HepG2 (cell line): ENCODE data around the gene MADD. TPM values are rescaled to one million over a fixed set of nuclear protein-coding genes. Genes with fewer than 3 reads are reported as not detected.

ENCODE experiments used
- AGO1 ChIP-seq: fragments of 200-400 bp; formaldehyde crosslinking; IDR thresholded peaks from 2 replicates; pipeline ENCODE4 v1.6.1; 2017; ENCODE audit warnings: mild to moderate bottlenecking, low read depth, low read length, moderate library complexity; ENCODE audit not compliant: poor library complexity, severe bottlenecking
- CENPBD1 ChIP-seq: sonication (generic); formaldehyde crosslinking; IDR thresholded peaks from 2 replicates; pipeline ENCODE4 v1.8.0; 2022; ENCODE audit warnings: missing genetic modification reagents, low read depth, mild to moderate bottlenecking, borderline replicate concordance
- DNMT1 ChIP-seq: sonication (generic); formaldehyde crosslinking; IDR thresholded peaks from 2 replicates; pipeline ENCODE4 v1.5.1; 2020; ENCODE audit warnings: mild to moderate bottlenecking, missing genetic modification reagents
- GPBP1L1 ChIP-seq: sonication (generic); formaldehyde crosslinking; IDR thresholded peaks from 2 replicates; pipeline ENCODE4 v1.5.0; 2020; ENCODE audit warnings: mild to moderate bottlenecking, missing genetic modification reagents
- IKZF4 ChIP-seq: sonication (generic); formaldehyde crosslinking; IDR thresholded peaks from 2 replicates; pipeline ENCODE4 v1.5.1; 2020; ENCODE audit warnings: borderline replicate concordance, mild to moderate bottlenecking, low read depth, missing genetic modification reagents; ENCODE audit errors: not compliant biosample characterization
- KAT8 ChIP-seq: IDR thresholded peaks from 2 replicates; pipeline ENCODE4 v1.6.1; 2016; ENCODE audit warnings: missing genetic modification reagents, missing compliant biosample characterization
- KDM1A ChIP-seq: IDR thresholded peaks from 2 replicates; pipeline ENCODE4 v1.6.1; 2016; ENCODE audit warnings: missing compliant biosample characterization
- KLF13 ChIP-seq: sonication (generic); formaldehyde crosslinking; IDR thresholded peaks from 2 replicates; pipeline ENCODE4 v1.4.0; 2020; ENCODE audit warnings: mild to moderate bottlenecking, missing genetic modification reagents
- MED13 ChIP-seq: sonication (generic); formaldehyde crosslinking; IDR thresholded peaks from 2 replicates; pipeline ENCODE4 v1.5.0; 2020; ENCODE audit warnings: missing genetic modification reagents
- NFE2L1 ChIP-seq: sonication (generic); formaldehyde crosslinking; IDR thresholded peaks from 2 replicates; pipeline ENCODE4 v1.4.0; 2020; ENCODE audit warnings: missing genetic modification reagents, mild to moderate bottlenecking, borderline replicate concordance
- SIN3A ChIP-seq: IDR thresholded peaks from 2 replicates; pipeline ENCODE4 v1.6.1; 2011; ENCODE audit warnings: low read depth, mild to moderate bottlenecking, control low read depth, low read length, borderline replicate concordance
- TAF1 ChIP-seq: sonication (generic); formaldehyde crosslinking; IDR thresholded peaks from 2 replicates; pipeline ENCODE4 v1.4.0; 2020; ENCODE audit warnings: missing genetic modification reagents
- THAP11 ChIP-seq: IDR thresholded peaks from 2 replicates; pipeline ENCODE4 v1.6.1; 2016; ENCODE audit warnings: missing biosample characterization, missing genetic modification reagents
- ZFY ChIP-seq: sonication (generic); formaldehyde crosslinking; IDR thresholded peaks from 2 replicates; pipeline ENCODE4 v1.4.0; 2020; ENCODE audit warnings: missing genetic modification reagents
- ZNF180 ChIP-seq: sonication (generic); formaldehyde crosslinking; IDR thresholded peaks from 2 replicates; pipeline ENCODE4 v1.4.0; 2020; ENCODE audit warnings: low read depth, missing genetic modification reagents, borderline replicate concordance
- ZNF232 ChIP-seq: sonication (generic); formaldehyde crosslinking; IDR thresholded peaks from 2 replicates; pipeline ENCODE4 v1.4.0; 2020; ENCODE audit warnings: missing genetic modification reagents, borderline replicate concordance
- ZNF563 ChIP-seq: sonication (generic); formaldehyde crosslinking; IDR thresholded peaks from 2 replicates; pipeline ENCODE4 v1.8.0; 2022; ENCODE audit warnings: mild to moderate bottlenecking, moderate library complexity, missing genetic modification reagents
- ZNF770 ChIP-seq: sonication (generic); formaldehyde crosslinking; IDR thresholded peaks from 2 replicates; pipeline ENCODE4 v1.5.0; 2020; ENCODE audit warnings: mild to moderate bottlenecking, missing genetic modification reagents
- ZSCAN12 ChIP-seq: sonication (generic); formaldehyde crosslinking; IDR thresholded peaks from 2 replicates; pipeline ENCODE4 v1.9.0; 2021; ENCODE audit warnings: mild to moderate bottlenecking, missing genetic modification reagents
- polyA plus RNA-seq, 8 experiments: library from polyadenylated mRNA; depleted of rRNA in 3 of 8; stranded (reverse) in 7 of 8; unstranded in 1 of 8; fragments of >200 nt; fragmentation: Illumina TruSeq in 4 of 8; extraction: Trizol in 4 of 8; gene quantifications; 2 replicates each; pipeline versions ENCODE4 v1.2.1 to v1.2.3, GENCODE V29; 2011 to 2016; ENCODE audit warnings: low read depth in 4 of 8, missing spikeins in 1 of 8, mixed read lengths in 1 of 8; ENCODE audit not compliant: insufficient read depth in 1 of 8
- total RNA-seq, 5 experiments: library from RNA; depleted of rRNA; stranded (reverse); fragments of >200 nt; fragmentation: Illumina TruSeq; extraction: Trizol; gene quantifications; 2 replicates each; pipeline ENCODE4 v1.2.3, GENCODE V29; 2016; ENCODE audit warnings: low read depth in 1 of 5
- TF ChIP-seq, protein P1 (sequence below): sonication (generic); formaldehyde crosslinking; IDR thresholded peaks from 2 replicates; pipeline ENCODE4 v1.5.0; 2020; ENCODE audit warnings: mild to moderate bottlenecking, missing genetic modification reagents

The MADD gene
- total and polyA plus RNA-seq, 2 of the 13 experiments (the other 11 are each of a cell fraction or from before 2014, with no cell fraction given) = 18.0 to 29.2 TPM

- TF ChIP-seq ZNF232 (CRISPR knock-in tag) = peak; percentile 75
- peak; percentile 83 for TF ChIP-seq AGO1
- TF ChIP-seq KDM1A (CRISPR knock-in tag) = no peak; the same call in 1 of the 2 replicates
- peak; percentile 74; the same call in 1 of the 2 replicates for TF ChIP-seq ZNF563
- TF ChIP-seq, protein P1, sequence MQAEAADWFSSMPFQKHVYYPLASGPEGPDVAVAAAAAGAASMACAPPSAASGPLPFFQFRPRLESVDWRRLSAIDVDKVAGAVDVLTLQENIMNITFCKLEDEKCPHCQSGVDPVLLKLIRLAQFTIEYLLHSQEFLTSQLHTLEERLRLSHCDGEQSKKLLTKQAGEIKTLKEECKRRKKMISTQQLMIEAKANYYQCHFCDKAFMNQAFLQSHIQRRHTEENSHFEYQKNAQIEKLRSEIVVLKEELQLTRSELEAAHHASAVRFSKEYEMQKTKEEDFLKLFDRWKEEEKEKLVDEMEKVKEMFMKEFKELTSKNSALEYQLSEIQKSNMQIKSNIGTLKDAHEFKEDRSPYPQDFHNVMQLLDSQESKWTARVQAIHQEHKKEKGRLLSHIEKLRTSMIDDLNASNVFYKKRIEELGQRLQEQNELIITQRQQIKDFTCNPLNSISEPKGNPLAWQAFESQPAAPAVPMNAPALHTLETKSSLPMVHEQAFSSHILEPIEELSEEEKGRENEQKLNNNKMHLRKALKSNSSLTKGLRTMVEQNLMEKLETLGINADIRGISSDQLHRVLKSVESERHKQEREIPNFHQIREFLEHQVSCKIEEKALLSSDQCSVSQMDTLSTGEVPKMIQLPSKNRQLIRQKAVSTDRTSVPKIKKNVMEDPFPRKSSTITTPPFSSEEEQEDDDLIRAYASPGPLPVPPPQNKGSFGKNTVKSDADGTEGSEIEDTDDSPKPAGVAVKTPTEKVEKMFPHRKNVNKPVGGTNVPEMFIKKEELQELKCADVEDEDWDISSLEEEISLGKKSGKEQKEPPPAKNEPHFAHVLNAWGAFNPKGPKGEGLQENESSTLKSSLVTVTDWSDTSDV (CRISPR knock-in tag) = peak; percentile 83
- TF ChIP-seq TAF1 (CRISPR knock-in tag) = peak; percentile 98
- peak; percentile 83 for TF ChIP-seq ZFY
- TF ChIP-seq KLF13 (CRISPR knock-in tag) = no peak
- TF ChIP-seq ZNF180 (CRISPR knock-in tag) = no peak
- TF ChIP-seq CENPBD1 (CRISPR knock-in tag) = no peak
- TF ChIP-seq NFE2L1 (CRISPR knock-in tag) = peak; percentile 67; the same call in 1 of the 2 replicates
- peak; percentile 82; the same call in 1 of the 2 replicates for TF ChIP-seq SIN3A
- peak; percentile 89; the same call in 1 of the 2 replicates for TF ChIP-seq ZSCAN12 (CRISPR knock-in tag)
- TF ChIP-seq KAT8 = peak; percentile 95
- TF ChIP-seq DNMT1 (CRISPR knock-in tag) = no peak
- no peak for TF ChIP-seq GPBP1L1
- TF ChIP-seq MED13 (CRISPR knock-in tag) = peak; percentile 31; the same call in 1 of the 2 replicates
- TF ChIP-seq IKZF4 (CRISPR knock-in tag) = peak; percentile 68
- peak; percentile 73 for TF ChIP-seq ZNF770 (CRISPR knock-in tag)
- TF ChIP-seq THAP11 = peak; percentile 94
Observed at GRCh38 chr11:47248664-47249377, 21.1 kb upstream of the MADD start, which contains the start of gene ACP2 (continued).
